HepG2 (cell line): Measurements from ENCODE around the gene CBLB. TPM values are rescaled to one million over a fixed set of nuclear protein-coding genes. Genes with fewer than 3 reads are reported as not detected.

Source experiments
- ATRX ChIP-seq: sonication (generic); formaldehyde crosslinking; IDR thresholded peaks from 2 replicates; pipeline ENCODE4 v1.4.0; 2020; ENCODE audit warnings: missing genetic modification reagents, borderline replicate concordance
- FOXC1 ChIP-seq: sonication (generic); formaldehyde crosslinking; IDR thresholded peaks from 2 replicates; pipeline ENCODE4 v1.8.0; 2022; ENCODE audit warnings: mild to moderate bottlenecking, missing genetic modification reagents, borderline replicate concordance
- FOXJ3 ChIP-seq: sonication (generic); formaldehyde crosslinking; IDR thresholded peaks from 2 replicates; pipeline ENCODE4 v1.4.0; 2020; ENCODE audit warnings: missing genetic modification reagents, mild to moderate bottlenecking, borderline replicate concordance
- HOXA7 ChIP-seq: sonication (generic); formaldehyde crosslinking; IDR thresholded peaks from 2 replicates; pipeline ENCODE4 v1.8.1; 2022; ENCODE audit warnings: mild to moderate bottlenecking, missing genetic modification reagents, moderate library complexity
- IKZF4 ChIP-seq: sonication (generic); formaldehyde crosslinking; IDR thresholded peaks from 2 replicates; pipeline ENCODE4 v1.5.1; 2020; ENCODE audit warnings: borderline replicate concordance, mild to moderate bottlenecking, low read depth, missing genetic modification reagents; ENCODE audit errors: not compliant biosample characterization
- NFIB ChIP-seq: sonication (generic); formaldehyde crosslinking; IDR thresholded peaks from 2 replicates; pipeline ENCODE4 v1.9.0; 2021; ENCODE audit warnings: missing genetic modification reagents, mild to moderate bottlenecking, borderline replicate concordance
- PAXIP1 ChIP-seq: sonication (generic); formaldehyde crosslinking; conservative IDR thresholded peaks from 2 replicates; pipeline ENCODE4 v1.4.0; 2020; ENCODE audit warnings: mild to moderate bottlenecking, missing genetic modification reagents, moderate library complexity
- POLR2AphosphoS5 ChIP-seq: IDR thresholded peaks from 2 replicates; pipeline ENCODE4 v1.6.1; 2012; ENCODE audit warnings: low read depth, low read length
- RBM39 ChIP-seq: fragments of 200-400 bp; formaldehyde crosslinking; IDR thresholded peaks from one replicate; pipeline ENCODE4 v1.6.1; 2018; ENCODE audit warnings: antibody characterized with exemption, mild to moderate bottlenecking, low read depth, low read length; ENCODE audit not compliant: poor library complexity, severe bottlenecking
- RFX5 ChIP-seq: IDR thresholded peaks from 2 replicates; pipeline ENCODE4 v1.6.1; 2011; ENCODE audit warnings: low read depth, low read length, improper control_type of control experiment
- SMAD9 ChIP-seq: sonication (generic); formaldehyde crosslinking; IDR thresholded peaks from 2 replicates; pipeline ENCODE4 v1.5.1; 2020; ENCODE audit warnings: mild to moderate bottlenecking, missing genetic modification reagents
- SMC3 ChIP-seq: IDR thresholded peaks from 2 replicates; pipeline ENCODE4 v1.6.1; 2011; ENCODE audit warnings: low read length, improper control_type of control experiment
- SNAPC5 ChIP-seq: sonication (generic); formaldehyde crosslinking; IDR thresholded peaks from 2 replicates; pipeline ENCODE4 v1.8.1; 2023; ENCODE audit warnings: mild to moderate bottlenecking, missing genetic modification reagents, borderline replicate concordance
- SNRNP70 ChIP-seq: fragments of 200-400 bp; formaldehyde crosslinking; IDR thresholded peaks from 2 replicates; pipeline ENCODE4 v1.6.1; 2017; ENCODE audit warnings: mild to moderate bottlenecking, low read depth, low read length, moderate library complexity
- YEATS2 ChIP-seq: sonication (generic); formaldehyde crosslinking; IDR thresholded peaks from 2 replicates; pipeline ENCODE4 v1.4.0; 2020; ENCODE audit warnings: missing genetic modification reagents, borderline replicate concordance
- ZBTB10 ChIP-seq: sonication (generic); formaldehyde crosslinking; IDR thresholded peaks from 2 replicates; pipeline ENCODE4 v1.4.0; 2020; ENCODE audit warnings: missing genetic modification reagents, borderline replicate concordance
- ZBTB20 ChIP-seq: sonication (generic); formaldehyde crosslinking; IDR thresholded peaks from 2 replicates; pipeline ENCODE4 v1.8.1; 2023; ENCODE audit warnings: missing genetic modification reagents, low read depth, mild to moderate bottlenecking, borderline replicate concordance
- ZBTB3 ChIP-seq: sonication (generic); formaldehyde crosslinking; IDR thresholded peaks from 2 replicates; pipeline ENCODE4 v1.4.0; 2020; ENCODE audit warnings: low read depth, mild to moderate bottlenecking, moderate library complexity, missing genetic modification reagents, borderline replicate concordance
- ZNF333 ChIP-seq: sonication (generic); formaldehyde crosslinking; IDR thresholded peaks from 2 replicates; pipeline ENCODE4 v1.4.0; 2020; ENCODE audit warnings: mild to moderate bottlenecking, missing genetic modification reagents, borderline replicate concordance
- ZNF512B ChIP-seq: sonication (generic); formaldehyde crosslinking; IDR thresholded peaks from 2 replicates; pipeline ENCODE4 v1.5.1; 2020; ENCODE audit warnings: missing genetic modification reagents, mild to moderate bottlenecking, borderline replicate concordance
- ZNF572 ChIP-seq: sonication (generic); formaldehyde crosslinking; IDR thresholded peaks from 2 replicates; pipeline ENCODE4 v1.5.1; 2020; ENCODE audit warnings: mild to moderate bottlenecking, missing genetic modification reagents
- polyA plus RNA-seq, 8 experiments: library from polyadenylated mRNA; depleted of rRNA in 3 of 8; stranded (reverse) in 7 of 8; unstranded in 1 of 8; fragments of >200 nt; fragmentation: Illumina TruSeq in 4 of 8; extraction: Trizol in 4 of 8; gene quantifications; 2 replicates each; pipeline versions ENCODE4 v1.2.1 to v1.2.3, GENCODE V29; 2011 to 2016; ENCODE audit warnings: low read depth in 4 of 8, missing spikeins in 1 of 8, mixed read lengths in 1 of 8; ENCODE audit not compliant: insufficient read depth in 1 of 8
- total RNA-seq, 5 experiments: library from RNA; depleted of rRNA; stranded (reverse); fragments of >200 nt; fragmentation: Illumina TruSeq; extraction: Trizol; gene quantifications; 2 replicates each; pipeline ENCODE4 v1.2.3, GENCODE V29; 2016; ENCODE audit warnings: low read depth in 1 of 5

The CBLB gene
- total and polyA plus RNA-seq, 2 of the 13 experiments (the other 11 are each of a cell fraction or from before 2014, with no cell fraction given), result 9.8 to 16.4 TPM

- TF ChIP-seq FOXJ3 (CRISPR knock-in tag) (peak; percentile 37; the same call in 1 of the 2 replicates), FOXC1 (CRISPR knock-in tag) (peak; percentile 63; the same call in 1 of the 2 replicates), ZNF512B (CRISPR knock-in tag) (no peak), SMC3 (no peak), RFX5 (no peak), SMAD9 (no peak), ZNF572 (CRISPR knock-in tag) (peak; percentile 28; the same call in 1 of the 2 replicates), SNRNP70 (no peak), ZBTB20 (no peak), ATRX (no peak), NFIB (CRISPR knock-in tag) (no peak), SNAPC5 (CRISPR knock-in tag) (no peak), POLR2AphosphoS5 (no peak), HOXA7 (CRISPR knock-in tag) (no peak), PAXIP1 (CRISPR knock-in tag) (no peak), RBM39 (no peak), YEATS2 (peak; percentile 9), ZNF333 (CRISPR knock-in tag) (peak; percentile 67; the same call in 1 of the 2 replicates), ZBTB3 (CRISPR knock-in tag) (no peak), IKZF4 (CRISPR knock-in tag) (no peak), ZBTB10 (CRISPR knock-in tag) (no peak)
These were observed 426 bp downstream of the CBLB start (continued) for GRCh38 chr3:105868431-105868741.
